Karpas-422 (cell line): ENCODE measurements around the gene AHSP. TPM values are rescaled to one million over a fixed set of nuclear protein-coding genes. Genes with fewer than 3 reads are reported as not detected.

Experiments used
- DNase-seq: peaks from one replicate; pipeline ENCODE4 v3.0.0-alpha.2; 2015
- H2AFZ ChIP-seq: fragments of 200-600 bp; sonication (generic); 2 replicates; pipeline ENCODE4 v1.6.1; 2014; ENCODE audit warnings: antibody characterized with exemption, low read length, mixed read lengths
- H3K27ac ChIP-seq: fragments of 200-600 bp; sonication (generic); 2 replicates; pipeline ENCODE4 v1.5.1; 2014; ENCODE audit warnings: mild to moderate bottlenecking, low read length, moderate library complexity
- H3K27me3 ChIP-seq: fragments of 200-600 bp; sonication (generic); 2 replicates; pipeline ENCODE4 v1.6.1; 2014; ENCODE audit warnings: low read length, mixed read lengths
- H3K36me3 ChIP-seq: fragments of 200-600 bp; sonication (generic); 2 replicates; pipeline ENCODE4 v1.6.1; 2014; ENCODE audit warnings: low read length, mixed read lengths; ENCODE audit not compliant: insufficient read depth
- H3K4me1 ChIP-seq: fragments of 200-600 bp; sonication (generic); 2 replicates; pipeline ENCODE4 v1.6.1; 2014; ENCODE audit warnings: mild to moderate bottlenecking, low read length, mixed read lengths
- H3K4me2 ChIP-seq: fragments of 200-600 bp; sonication (generic); 2 replicates; pipeline ENCODE4 v1.6.1; 2014; ENCODE audit warnings: low read length, low read depth, mild to moderate bottlenecking; ENCODE audit not compliant: poor library complexity, severe bottlenecking
- H3K4me3 ChIP-seq: fragments of 200-600 bp; sonication (generic); 2 replicates; pipeline ENCODE4 v1.5.1; 2014; ENCODE audit warnings: mild to moderate bottlenecking, antibody characterized with exemption, low read length, mixed read lengths
- H3K79me2 ChIP-seq: fragments of 200-600 bp; sonication (generic); 2 replicates; pipeline ENCODE4 v1.6.1; 2014; ENCODE audit warnings: mild to moderate bottlenecking, low read length, mixed read lengths
- H3K9ac ChIP-seq: fragments of 200-600 bp; sonication (generic); 2 replicates; pipeline ENCODE4 v1.6.0; 2014; ENCODE audit warnings: low read length
- H3K9me2 ChIP-seq: fragments of 200-600 bp; sonication (generic), shearing (Covaris generic); replicated peaks from 2 replicates; pipeline ENCODE4 v1.6.0; 2014; ENCODE audit warnings: mild to moderate bottlenecking, low read length, moderate library complexity; ENCODE audit not compliant: insufficient read depth
- H3K9me3 ChIP-seq: fragments of 300-700, 200-600 bp; sonication (generic); 2 replicates; pipeline ENCODE4 v1.6.1; 2014; ENCODE audit warnings: low read length, mixed read lengths
- H4K20me1 ChIP-seq: fragments of 200-600 bp; sonication (generic); 2 replicates; pipeline ENCODE4 v1.6.1; 2014; ENCODE audit warnings: mild to moderate bottlenecking, antibody characterized with exemption, low read length, low read depth; ENCODE audit not compliant: insufficient read depth
- total RNA-seq: library from RNA; depleted of rRNA; stranded (reverse); fragments of >200 nt; shearing (Covaris generic); gene quantifications from 2 replicates; pipeline ENCODE4 v1.2.3, GENCODE V29; 2014; ENCODE audit warnings: low replicate concordance

AHSP gene
- total RNA-seq, 1 experiment from 2014 or later = not detected

DNA sequence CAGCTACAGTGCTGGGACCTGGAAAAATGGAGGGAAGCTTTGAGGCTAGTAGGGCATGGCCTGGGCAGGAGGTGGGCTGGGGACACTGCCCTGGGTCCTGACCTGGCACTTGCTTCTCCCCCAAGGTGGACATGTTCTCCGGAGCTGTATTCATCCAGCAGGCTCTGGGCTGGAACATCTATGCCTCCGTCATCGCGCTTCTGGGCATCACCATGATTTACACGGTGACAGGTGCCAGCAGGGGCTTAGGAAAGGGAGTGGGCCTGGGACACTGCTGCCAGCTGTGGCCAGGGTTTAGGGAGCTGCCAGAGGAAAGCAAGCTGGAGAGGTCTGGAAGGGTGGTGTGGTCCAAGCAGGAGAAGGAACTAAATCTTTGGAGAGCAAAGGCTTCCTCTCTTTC is 41.7 kb upstream of the AHSP start:
- H3K79me2 ChIP-seq = no peaks in the 10 kb centered on the region
- H3K4me1 ChIP-seq = no peaks in the 10 kb centered on the region
- no peak overlapping the region for H3K27ac ChIP-seq
- no peak overlapping the region for H3K4me3 ChIP-seq
- H4K20me1 ChIP-seq = no peaks in the 10 kb centered on the region
- no peak for DNase-seq
- H3K4me2 ChIP-seq = no peak overlapping the region
- H3K9me3 ChIP-seq = no peaks in the 10 kb centered on the region
- H3K9ac ChIP-seq = no peak overlapping the region
- no peaks in the 10 kb centered on the region for H3K27me3 ChIP-seq
- H3K9me2 ChIP-seq = no peaks in the 10 kb centered on the region
- H2AFZ ChIP-seq = no peak overlapping the region
- no peaks in the 10 kb centered on the region for H3K36me3 ChIP-seq

- Histone ChIP-seq H2AFZ (no peak overlapping the region), H4K20me1 (no peaks in the 10 kb centered on the region), H3K4me2 (no peak overlapping the region), H3K27ac (no peak overlapping the region), H3K4me3 (no peak overlapping the region), H3K27me3 (no peaks in the 10 kb centered on the region), H3K4me1 (no peaks in the 10 kb centered on the region), H3K9me3 (no peaks in the 10 kb centered on the region), H3K36me3 (no peaks in the 10 kb centered on the region), H3K79me2 (no peaks in the 10 kb centered on the region), H3K9ac (no peak overlapping the region), H3K9me2 (no peaks in the 10 kb centered on the region)
- no peak for DNase-seq
Observed at GRCh38 chr16:31487071-31487719, 40.5 kb upstream of the AHSP start.

DNA sequence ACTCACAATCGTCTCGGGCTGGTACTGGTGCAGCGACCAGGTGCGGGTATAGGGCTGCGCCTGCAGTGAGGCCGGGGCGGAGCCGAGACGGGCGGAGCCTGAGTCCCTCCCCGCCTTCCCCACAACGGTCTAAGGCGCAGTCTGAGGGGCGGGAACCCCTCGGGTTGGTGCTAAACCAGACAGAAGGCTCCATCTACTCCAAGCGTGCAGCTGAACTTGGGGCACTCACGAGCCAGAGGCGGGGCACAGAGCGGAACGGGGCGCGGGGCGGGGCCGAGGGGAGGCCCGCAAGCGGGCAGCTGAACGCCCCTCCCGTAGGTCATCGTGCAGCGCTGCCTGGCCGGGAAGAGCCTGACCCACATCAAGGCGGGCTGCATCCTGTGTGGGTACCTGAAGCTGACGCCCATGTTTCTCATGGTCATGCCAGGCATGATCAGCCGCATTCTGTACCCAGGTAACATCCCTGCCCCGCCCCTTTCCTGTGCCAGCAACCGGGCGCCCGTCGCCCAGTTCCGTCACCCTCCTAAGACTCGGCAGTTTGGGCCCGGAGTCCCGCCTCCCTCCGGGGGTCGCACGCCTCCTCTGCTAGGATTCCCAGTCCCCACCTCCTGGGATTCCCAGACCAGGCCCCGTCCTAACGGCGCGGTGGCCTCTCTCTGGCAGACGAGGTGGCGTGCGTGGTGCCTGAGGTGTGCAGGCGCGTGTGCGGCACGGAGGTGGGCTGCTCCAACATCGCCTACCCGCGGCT is 39.8 kb upstream of the AHSP start:
- no peaks in the 10 kb centered on the region for H3K9me3 ChIP-seq
- H3K9me2 ChIP-seq = no peaks in the 10 kb centered on the region
- no peaks in the 10 kb centered on the region for H4K20me1 ChIP-seq
- DNase-seq = no peak
- H3K4me1 ChIP-seq = no peaks in the 10 kb centered on the region
- no peak overlapping the region for H3K9ac ChIP-seq
- H3K27ac ChIP-seq = no peak overlapping the region
- no peak overlapping the region for H2AFZ ChIP-seq
- H3K36me3 ChIP-seq = no peaks in the 10 kb centered on the region
- no peak overlapping the region for H3K4me3 ChIP-seq
- no peaks in the 10 kb centered on the region for H3K27me3 ChIP-seq
- H3K79me2 ChIP-seq = no peaks in the 10 kb centered on the region
- H3K4me2 ChIP-seq = no peak overlapping the region

DNA sequence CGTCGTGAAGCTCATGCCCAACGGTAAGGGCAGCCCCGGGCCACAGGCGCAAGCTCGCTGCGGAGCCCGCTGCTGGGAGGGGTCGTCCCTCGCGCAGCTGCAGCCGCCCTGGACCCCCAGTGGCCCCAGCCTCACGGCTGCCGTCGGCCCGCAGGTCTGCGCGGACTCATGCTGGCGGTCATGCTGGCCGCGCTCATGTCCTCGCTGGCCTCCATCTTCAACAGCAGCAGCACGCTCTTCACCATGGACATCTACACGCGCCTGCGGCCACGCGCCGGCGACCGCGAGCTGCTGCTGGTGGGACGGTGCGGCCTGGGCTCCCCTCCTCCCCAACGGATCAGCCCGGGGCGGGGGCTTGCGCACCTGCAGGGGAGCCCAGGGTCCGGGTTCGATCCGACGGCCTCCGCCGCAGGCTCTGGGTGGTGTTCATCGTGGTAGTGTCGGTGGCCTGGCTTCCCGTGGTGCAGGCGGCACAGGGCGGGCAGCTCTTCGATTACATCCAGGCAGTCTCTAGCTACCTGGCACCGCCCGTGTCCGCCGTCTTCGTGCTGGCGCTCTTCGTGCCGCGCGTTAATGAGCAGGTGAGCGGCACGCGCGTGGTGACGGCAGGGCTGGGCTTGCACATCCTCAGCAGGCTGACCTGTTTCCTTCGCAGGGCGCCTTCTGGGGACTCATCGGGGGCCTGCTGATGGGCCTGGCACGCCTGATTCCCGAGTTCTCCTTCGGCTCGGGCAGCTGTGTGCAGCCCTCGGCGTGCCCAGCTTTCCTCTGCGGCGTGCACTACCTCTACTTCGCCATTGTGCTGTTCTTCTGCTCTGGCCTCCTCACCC is 39.0 kb upstream of the AHSP start:
- Histone ChIP-seq H3K9me2 (no peaks in the 10 kb centered on the region), H3K4me3 (no peak overlapping the region), H3K27ac (no peak overlapping the region), H3K36me3 (no peaks in the 10 kb centered on the region; the same call in 1 of the 2 replicates), H4K20me1 (no peaks in the 10 kb centered on the region), H2AFZ (no peak overlapping the region), H3K4me1 (no peaks in the 10 kb centered on the region), H3K79me2 (no peaks in the 10 kb centered on the region), H3K9me3 (no peaks in the 10 kb centered on the region), H3K27me3 (no peaks in the 10 kb centered on the region), H3K9ac (no peak overlapping the region), H3K4me2 (no peak overlapping the region)
- DNase-seq = no peak

DNA sequence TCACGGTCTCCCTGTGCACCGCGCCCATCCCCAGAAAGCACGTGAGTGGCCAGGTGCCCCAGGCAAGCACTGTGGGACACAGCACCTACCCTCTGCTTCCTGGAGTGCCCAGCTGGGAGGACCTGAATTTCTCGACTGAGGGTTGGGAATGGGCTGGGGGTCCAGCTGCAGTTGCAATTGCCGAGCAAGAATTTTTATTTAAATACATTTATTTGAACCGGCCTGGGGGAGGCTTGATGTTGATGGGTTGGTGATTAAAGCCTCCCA is 38.5 kb upstream of the AHSP start:
- no peaks in the 10 kb centered on the region for H4K20me1 ChIP-seq
- no peak overlapping the region for H3K4me3 ChIP-seq
- H3K79me2 ChIP-seq = no peaks in the 10 kb centered on the region
- H3K27ac ChIP-seq = no peak overlapping the region
- no peak overlapping the region for H2AFZ ChIP-seq
- no peak overlapping the region for H3K4me2 ChIP-seq
- H3K27me3 ChIP-seq = no peaks in the 10 kb centered on the region
- no peak for DNase-seq
- H3K9me2 ChIP-seq = no peaks in the 10 kb centered on the region
- no peaks in the 10 kb centered on the region; the same call in 1 of the 2 replicates for H3K36me3 ChIP-seq
- no peak overlapping the region for H3K9ac ChIP-seq
- no peaks in the 10 kb centered on the region for H3K9me3 ChIP-seq
- H3K4me1 ChIP-seq = no peaks in the 10 kb centered on the region

GRCh38 chr16:31489616-31490584 is 37.8 kb upstream of the AHSP start:
- H3K79me2 ChIP-seq = no peaks in the 10 kb centered on the region
- H3K9me2 ChIP-seq = no peaks in the 10 kb centered on the region
- H3K4me3 ChIP-seq = no peak overlapping the region
- H3K9ac ChIP-seq = no peak overlapping the region
- no peaks in the 10 kb centered on the region for H3K27me3 ChIP-seq
- no peak overlapping the region for H3K27ac ChIP-seq
- no peaks in the 10 kb centered on the region for H3K4me1 ChIP-seq
- H3K36me3 ChIP-seq = no peaks in the 10 kb centered on the region; the same call in 1 of the 2 replicates
- no peaks in the 10 kb centered on the region for H4K20me1 ChIP-seq
- H3K4me2 ChIP-seq = no peak overlapping the region
- no peak overlapping the region for H2AFZ ChIP-seq
- no peak for DNase-seq
- H3K9me3 ChIP-seq = no peaks in the 10 kb centered on the region

GRCh38 chr16:31491778-31492418 is 35.8 kb upstream of the AHSP start:
- no peaks in the 10 kb centered on the region for H3K4me1 ChIP-seq
- no peak overlapping the region for H3K4me2 ChIP-seq
- no peak for DNase-seq
- H4K20me1 ChIP-seq = no peaks in the 10 kb centered on the region
- no peaks in the 10 kb centered on the region for H3K9me3 ChIP-seq
- H3K27ac ChIP-seq = no peak overlapping the region
- H3K27me3 ChIP-seq = no peaks in the 10 kb centered on the region
- H3K9me2 ChIP-seq = no peaks in the 10 kb centered on the region
- no peak overlapping the region for H3K4me3 ChIP-seq
- no peak overlapping the region for H3K9ac ChIP-seq
- no peaks in the 10 kb centered on the region; the same call in 1 of the 2 replicates for H3K36me3 ChIP-seq
- no peak overlapping the region for H2AFZ ChIP-seq
- H3K79me2 ChIP-seq = no peaks in the 10 kb centered on the region
